ENCODE data around the gene SLC19A1.

DNA sequence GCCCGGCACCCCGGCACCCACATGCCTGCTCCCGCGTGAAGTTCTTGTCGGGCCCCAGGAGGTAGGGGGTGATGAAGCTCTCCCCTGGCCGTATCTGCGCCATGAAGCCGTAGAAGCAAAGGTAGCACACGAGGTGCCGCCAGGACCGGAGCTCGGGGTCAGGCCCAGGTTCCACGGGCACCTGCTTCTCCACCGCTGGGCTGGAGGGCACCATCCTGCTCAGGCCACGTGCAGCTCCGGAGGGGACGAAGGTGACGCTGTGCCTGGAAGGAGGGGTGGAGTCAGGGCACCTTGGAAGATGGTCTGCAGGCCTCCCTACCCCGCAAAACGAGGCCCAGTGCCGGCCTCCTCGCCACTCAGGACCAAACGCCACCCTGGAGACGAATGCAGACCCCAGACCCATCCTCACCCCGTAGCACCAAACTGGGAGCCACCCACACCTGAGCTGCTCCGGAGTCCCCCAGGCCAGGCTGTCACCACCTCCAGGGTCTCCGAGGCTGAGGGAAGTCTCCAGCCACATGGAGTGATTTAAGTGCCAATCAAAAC, 4.4 kb downstream of the SLC19A1 start:
- TF ChIP-seq, protein P1, sequence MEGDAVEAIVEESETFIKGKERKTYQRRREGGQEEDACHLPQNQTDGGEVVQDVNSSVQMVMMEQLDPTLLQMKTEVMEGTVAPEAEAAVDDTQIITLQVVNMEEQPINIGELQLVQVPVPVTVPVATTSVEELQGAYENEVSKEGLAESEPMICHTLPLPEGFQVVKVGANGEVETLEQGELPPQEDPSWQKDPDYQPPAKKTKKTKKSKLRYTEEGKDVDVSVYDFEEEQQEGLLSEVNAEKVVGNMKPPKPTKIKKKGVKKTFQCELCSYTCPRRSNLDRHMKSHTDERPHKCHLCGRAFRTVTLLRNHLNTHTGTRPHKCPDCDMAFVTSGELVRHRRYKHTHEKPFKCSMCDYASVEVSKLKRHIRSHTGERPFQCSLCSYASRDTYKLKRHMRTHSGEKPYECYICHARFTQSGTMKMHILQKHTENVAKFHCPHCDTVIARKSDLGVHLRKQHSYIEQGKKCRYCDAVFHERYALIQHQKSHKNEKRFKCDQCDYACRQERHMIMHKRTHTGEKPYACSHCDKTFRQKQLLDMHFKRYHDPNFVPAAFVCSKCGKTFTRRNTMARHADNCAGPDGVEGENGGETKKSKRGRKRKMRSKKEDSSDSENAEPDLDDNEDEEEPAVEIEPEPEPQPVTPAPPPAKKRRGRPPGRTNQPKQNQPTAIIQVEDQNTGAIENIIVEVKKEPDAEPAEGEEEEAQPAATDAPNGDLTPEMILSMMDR (IDR thresholded peaks at IDR 0.05 in 4 of 5, conservative IDR thresholded peaks at IDR 0.05 in 1 of 5) = no peak
- no peak for TF ChIP-seq POLR2A (IDR thresholded peaks at IDR 0.05)
